GM21423 (cell line): Measurements from ENCODE around the gene GPC3.
"Not testable (repeated sequence)": the region's sequence is repeated elsewhere in the genome, so short reads cannot be mapped to it uniquely, and the experiment has no call there.

Experiments used
- ATAC-seq: cut with Tn5 transposase; IDR thresholded peaks from one replicate; pipeline ENCODE4 v1.9.1; 2021; ENCODE audit warnings: mild to moderate bottlenecking, moderate library complexity; ENCODE audit not compliant: unreplicated experiment

GPC3 gene

GRCh38 chrX:133999031-133999705 lies 13.8 kb upstream of the GPC3 start:
- no peak for ATAC-seq

DNA sequence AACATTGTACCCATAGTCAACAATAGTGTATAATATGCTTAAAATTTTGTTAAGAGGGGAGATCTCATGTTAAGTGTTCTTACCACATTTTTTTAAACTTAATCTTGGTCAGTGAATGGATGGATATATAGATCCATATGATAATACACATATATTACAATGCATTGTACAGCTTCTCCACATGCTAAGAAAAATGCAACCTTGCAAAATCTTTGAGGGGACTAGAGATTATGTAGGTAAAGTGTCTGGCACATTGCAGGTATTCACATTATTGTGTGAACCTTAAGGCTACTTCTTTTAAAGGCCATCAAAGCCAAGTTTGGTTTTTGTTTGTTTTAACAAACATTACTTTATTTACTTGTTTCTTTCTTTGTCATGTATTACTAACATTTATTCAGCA lies 10.4 kb upstream of the GPC3 start:
- ATAC-seq, result no peak

- no peak for ATAC-seq
These were observed 9.2 kb upstream of the GPC3 start for GRCh38 chrX:133994576-133994975.

DNA sequence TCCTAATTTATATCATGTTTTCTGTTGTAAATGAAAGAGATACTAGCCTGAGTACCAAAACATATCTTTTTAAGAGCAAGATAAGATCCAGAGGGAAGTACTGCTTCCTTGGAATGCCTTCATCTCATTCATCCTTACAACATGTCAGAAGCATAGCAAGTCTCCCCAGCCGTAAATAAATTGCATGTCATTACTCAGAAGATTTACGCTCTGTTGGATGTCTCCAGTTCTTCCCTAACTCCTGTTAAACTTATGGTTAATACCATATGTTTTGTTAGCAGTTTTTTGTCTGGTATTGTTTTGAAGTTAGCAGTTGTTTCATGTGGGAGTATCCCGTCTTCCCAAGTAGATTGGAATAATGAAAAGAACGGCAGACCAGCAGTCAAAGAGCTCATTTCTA lies 7.5 kb upstream of the GPC3 start:
- no peak for ATAC-seq

- no peak for ATAC-seq
These were observed 6.4 kb upstream of the GPC3 start for GRCh38 chrX:133991814-133992213.

DNA sequence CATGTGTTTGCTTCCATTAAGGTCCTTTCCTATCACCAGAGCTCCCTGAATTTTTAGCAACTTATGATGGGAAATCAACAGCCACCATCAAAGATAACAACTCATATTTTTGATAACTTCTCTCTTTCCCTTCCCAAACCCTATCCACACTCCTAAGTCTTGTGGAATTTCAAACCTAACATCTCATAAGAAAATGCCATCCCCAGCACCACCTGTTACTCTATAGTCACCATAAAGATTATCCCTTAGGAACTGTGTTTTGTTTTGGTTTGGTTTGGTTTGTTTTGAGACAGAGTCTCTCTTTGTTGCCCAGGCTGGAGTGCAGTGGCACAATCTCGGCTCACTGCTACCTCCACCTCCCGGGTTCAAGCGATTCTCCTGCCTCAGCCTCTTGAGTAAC lies 5.7 kb upstream of the GPC3 start:
- not testable (repeated sequence) for ATAC-seq

DNA sequence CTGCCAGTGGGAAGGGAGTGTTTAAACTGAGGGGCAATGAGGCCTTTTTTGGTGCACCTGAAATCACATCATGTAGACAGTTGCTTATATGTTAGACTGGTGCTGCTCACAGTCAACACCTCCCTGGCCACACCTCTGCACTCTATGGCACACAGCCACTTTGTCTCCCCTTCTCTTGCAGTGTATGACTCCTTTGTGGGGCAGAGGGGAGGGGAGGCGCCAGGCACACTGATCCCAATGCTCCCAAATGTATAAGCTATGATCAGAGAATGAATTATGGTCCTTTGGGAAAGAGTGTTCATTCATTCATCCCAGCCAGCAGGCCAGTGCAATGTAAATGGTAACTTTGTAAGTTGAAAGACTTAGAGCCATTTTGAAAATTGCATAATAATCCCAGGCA lies 4.6 kb upstream of the GPC3 start:
- ATAC-seq, result no peak

- ATAC-seq, result no peak
These were observed 4.1 kb upstream of the GPC3 start for GRCh38 chrX:133989490-133989889.

- no peak for ATAC-seq
These were observed 2.6 kb upstream of the GPC3 start for GRCh38 chrX:133988010-133988409.

GRCh38 chrX:133987188-133987587 lies 1.8 kb upstream of the GPC3 start:
- ATAC-seq, result no peak

DNA sequence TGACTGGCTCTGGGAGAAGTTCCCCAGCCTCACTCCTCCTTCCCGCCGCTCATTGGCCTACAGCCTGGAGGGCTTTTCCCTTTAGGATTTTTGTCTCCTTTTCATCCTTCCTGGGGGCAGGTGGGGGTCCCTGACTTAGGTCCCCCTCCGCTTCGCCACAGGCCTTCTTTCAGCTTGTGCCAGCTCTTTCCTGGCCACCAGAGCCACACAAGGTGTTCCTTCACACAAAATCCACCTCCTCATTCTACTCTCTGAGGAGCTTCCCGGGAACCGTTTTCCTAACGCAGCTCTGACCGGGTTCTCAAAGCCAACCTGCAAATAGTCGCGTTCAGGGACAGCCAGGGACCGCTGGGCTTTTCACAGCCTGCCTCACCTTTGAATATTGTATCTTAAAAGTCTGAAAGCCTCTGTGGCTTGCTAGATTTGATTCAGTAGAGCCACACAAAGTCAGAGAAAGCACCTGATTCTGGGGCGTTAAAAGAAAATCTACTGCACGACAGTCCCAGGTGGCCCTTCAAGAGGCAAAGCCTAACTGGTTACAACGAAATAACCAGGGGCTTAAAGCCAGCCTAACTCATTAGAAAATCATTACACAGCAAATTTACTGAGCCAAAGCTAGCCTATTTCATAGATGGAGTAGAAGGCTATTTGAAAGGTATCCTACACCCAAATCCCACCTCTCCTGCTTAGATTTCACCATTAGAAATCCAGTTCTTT lies 731 bp upstream of the GPC3 start:
- no peak for ATAC-seq

- ATAC-seq, result no peak
These were observed 584 bp downstream of the GPC3 start for GRCh38 chrX:133984857-133985163.

DNA sequence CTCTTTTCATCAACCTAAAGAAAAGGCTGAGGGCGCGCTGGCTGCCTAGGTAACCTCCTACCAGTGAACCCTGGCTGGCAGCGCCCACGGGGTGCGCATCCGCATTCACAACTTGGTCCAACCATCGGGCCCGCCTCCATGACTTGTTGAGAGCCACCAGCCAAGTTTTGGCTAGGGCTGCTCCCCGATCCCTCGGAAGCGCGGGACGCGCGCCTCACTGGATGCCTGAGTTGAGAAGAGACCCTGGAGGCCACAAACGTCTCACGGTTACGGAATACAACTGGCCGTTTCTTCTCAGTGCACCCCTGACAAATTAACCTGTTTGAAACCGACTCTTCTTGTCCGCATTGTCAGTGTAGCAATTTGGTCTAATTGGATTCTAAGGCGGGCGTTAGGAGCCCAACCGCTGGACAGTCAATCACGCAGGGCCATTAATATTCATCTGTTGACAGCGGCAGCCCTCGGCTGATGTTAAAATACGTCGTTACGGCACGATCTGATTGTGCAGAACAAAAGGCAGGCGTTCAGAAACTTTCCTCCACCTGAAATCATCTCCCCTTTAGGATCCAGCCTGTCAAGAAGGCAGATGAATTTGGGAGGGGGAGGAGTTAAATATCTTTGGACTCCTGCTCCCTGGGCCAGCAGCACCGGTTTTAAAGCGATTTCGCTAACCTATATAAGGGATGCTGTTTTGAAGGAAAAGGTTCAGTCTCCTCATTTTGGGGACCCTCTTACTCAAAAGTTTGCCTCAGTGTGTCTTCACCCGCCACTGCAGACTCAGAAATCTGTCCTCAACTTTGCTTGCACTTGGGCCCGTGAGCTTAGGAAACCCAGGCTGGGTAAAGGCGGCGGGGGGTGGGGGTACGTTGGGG lies 1.2 kb downstream of the GPC3 start:
- no peak for ATAC-seq

DNA sequence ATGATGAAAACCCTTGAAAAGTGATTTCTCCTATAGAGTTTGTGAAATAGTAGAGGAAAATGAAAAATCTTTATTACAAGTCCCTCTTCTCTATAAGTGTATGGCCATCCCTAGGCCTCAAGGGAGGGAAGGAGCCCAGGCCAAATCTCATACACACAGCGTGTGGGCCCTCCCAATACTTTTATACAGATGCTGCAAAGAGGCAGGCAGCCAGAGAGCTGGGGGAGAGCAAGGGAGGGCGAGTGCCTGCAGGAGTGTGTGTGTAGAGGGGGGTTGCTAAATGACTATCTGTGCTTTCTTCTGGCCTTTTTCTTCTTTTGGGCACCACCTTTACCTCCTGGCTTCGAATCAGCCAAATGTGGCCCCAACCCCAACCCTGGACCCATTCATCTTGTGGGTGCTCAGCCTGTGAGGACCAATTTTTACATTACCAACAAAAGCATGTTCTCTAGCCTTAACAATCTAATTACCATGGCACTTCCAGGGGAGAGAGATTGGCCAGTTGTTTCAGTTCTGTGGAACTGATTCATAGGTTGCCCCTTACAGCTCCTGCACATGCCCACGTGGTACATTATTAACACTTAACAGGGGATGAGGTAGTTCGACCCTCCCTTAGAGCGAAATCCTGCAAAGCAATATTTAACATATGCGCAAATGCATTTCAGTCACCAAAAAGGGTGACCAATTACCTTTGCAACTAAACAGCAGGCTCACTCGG lies 2.0 kb downstream of the GPC3 start:
- no peak for ATAC-seq

DNA sequence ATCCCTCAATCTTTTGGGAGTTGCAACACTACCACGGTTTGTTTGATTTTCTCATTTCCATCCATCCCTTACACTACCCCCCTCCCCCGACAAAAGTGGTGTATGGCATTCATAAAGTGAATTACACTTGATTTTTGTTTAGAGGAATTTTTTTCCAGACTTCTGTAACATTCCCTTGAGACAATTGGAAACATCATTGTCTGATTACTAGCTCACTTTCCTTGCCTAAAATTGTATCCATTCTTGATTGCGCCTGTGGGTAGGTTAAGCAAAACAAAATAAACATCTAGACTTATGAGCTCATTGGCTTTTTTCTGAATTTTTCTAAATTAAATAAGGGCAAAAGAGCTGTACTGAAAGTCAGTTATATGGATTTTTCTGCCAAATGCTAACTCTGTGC lies 3.5 kb downstream of the GPC3 start:
- no peak for ATAC-seq

DNA sequence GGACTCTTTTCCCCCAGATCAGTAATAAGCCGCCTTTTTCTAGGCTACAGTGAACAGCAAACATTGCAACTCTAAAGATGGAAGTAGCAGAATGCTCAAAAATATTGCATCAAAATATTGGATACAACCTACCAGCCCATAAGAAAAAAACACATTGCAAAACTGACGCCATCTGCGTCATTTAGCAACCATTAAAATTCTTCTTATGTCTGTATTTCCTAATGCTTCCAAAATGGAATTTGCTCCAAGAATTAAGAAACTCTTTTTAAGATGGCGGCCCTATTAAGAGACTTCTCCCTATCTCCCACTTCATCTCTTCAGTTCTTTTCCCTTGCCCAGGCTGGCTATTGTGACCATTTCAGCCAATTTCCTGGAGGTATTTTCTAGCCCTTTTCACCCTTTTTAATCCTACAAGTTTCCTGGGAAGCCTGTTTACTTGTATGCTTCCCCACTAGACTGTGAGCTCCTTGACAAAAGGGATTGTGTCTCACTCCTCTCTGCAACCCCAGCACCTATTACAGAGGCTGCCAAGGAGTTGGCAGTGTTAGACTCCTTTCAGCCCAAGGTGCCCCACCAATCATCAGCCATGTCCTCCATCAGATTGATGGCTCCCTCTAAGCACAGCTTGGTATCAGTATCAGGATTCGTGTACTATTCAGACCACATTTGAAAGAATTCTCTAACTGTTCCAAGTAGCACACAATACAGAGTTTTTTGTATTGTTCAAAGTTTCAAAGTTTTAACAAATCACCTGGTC lies 4.4 kb downstream of the GPC3 start:
- ATAC-seq, result no peak

- ATAC-seq, result no peak
These were observed 5.0 kb downstream of the GPC3 start for GRCh38 chrX:133980406-133980805.

DNA sequence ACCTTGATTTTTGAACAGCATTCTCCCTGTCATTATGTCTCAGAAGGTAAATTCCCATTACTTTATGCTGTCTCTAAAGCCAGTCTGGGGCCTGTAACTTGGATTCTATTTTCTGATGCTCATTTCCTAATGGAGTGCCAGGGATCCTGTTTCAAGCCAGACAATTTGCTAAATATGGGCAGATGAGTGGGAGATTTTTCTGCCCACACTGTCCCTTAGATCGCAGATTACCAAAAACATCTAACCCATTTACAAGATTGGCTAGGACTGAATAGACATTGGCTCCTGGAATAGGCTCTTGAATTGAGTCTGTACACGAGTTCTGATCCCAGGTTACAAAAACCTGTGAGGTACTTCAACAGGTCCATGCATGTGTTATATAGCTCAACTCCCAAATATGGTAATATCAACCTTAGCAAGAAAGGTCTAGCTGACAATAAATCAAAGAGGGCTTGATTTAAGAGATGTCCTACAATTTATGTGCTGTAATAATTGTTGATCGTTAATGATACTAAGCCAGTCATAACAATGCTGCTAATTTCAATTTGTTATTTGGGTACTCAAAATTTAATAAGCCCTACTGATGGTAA lies 5.7 kb downstream of the GPC3 start:
- ATAC-seq, result no peak

DNA sequence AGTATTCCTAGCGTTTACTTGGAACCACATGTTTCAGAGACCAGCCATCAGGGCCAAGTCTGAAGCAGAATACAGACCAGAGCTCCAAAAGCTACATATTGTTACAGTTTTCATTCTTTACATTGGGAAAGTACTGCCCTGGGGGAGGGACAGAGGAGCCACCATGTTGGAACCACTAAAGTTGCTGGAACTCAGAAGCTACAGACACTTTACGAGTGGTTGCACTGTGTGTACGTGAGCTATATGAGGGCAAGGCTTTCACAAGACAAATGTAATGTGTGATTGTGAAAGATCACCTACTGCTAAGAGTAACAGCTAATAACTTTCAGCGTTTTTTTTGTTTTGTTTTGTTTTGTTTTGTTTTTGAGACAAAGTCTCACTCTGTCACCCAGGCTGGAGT lies 11.7 kb downstream of the GPC3 start:
- no peak for ATAC-seq

- no peak for ATAC-seq
These were observed 12.5 kb downstream of the GPC3 start for GRCh38 chrX:133972916-133973315.
